T-helper 1 cell treated with Interleukin-12 subunit alpha and Interleukin-12 subunit beta and Interleukin-4 antibody, amounts not matched to agents 30 ng/mL and 1 ng/mL, for 36 hours (primary cell): ENCODE results near the gene PPP1R1B. TPM values are rescaled to one million over a fixed set of nuclear protein-coding genes. Genes with fewer than 3 reads are reported as not detected.

Source experiments
- intact Hi-C: fragments of 100-400 bp; cut with micrococcal nuclease; formaldehyde crosslinking; loops from one replicate; pipeline ENCODE4 v1.15.1; 2024
- total RNA-seq: library from RNA; stranded (reverse); gene quantifications from 2 replicates; pipeline ENCODE4 v1.2.3, GENCODE V29; 2022

The PPP1R1B gene
- total RNA-seq, 1 donor from 2014 or later = not detected

GRCh38 chr17:39650121-39650579 lies 23.4 kb downstream of the PPP1R1B start:
- intact Hi-C loops = no loop called here

- intact Hi-C loops = no loop called here
Observed at GRCh38 chr17:39651923-39652586, 25.3 kb downstream of the PPP1R1B start.

GRCh38 chr17:39652587-39653315 lies 26.0 kb downstream of the PPP1R1B start:
- intact Hi-C loops = no loop called here

GRCh38 chr17:39653316-39653661 lies 26.5 kb downstream of the PPP1R1B start:
- intact Hi-C loops = no loop called here

GRCh38 chr17:39653662-39654331 lies 27.0 kb downstream of the PPP1R1B start:
- intact Hi-C loops = loop anchor here (1.0 kb wide), 1 partner anchor 31 kb away; no protein-coding TSS in a partner anchor

GRCh38 chr17:39655105-39655504 lies 28.4 kb downstream of the PPP1R1B start:
- intact Hi-C loops = no loop called here

GRCh38 chr17:39658346-39658745 lies 31.6 kb downstream of the PPP1R1B start:
- intact Hi-C loops = no loop called here

GRCh38 chr17:39658760-39659159 lies 32.0 kb downstream of the PPP1R1B start:
- intact Hi-C loops = no loop called here

- intact Hi-C loops = no loop called here
Observed at GRCh38 chr17:39659279-39660010, 32.7 kb downstream of the PPP1R1B start.

GRCh38 chr17:39660011-39660360 lies 33.2 kb downstream of the PPP1R1B start:
- intact Hi-C loops = no loop called here

GRCh38 chr17:39660397-39661385 lies 33.9 kb downstream of the PPP1R1B start:
- intact Hi-C loops = no loop called here

- intact Hi-C loops = no loop called here
Observed at GRCh38 chr17:39661744-39662541, 35.2 kb downstream of the PPP1R1B start.

- intact Hi-C loops = no loop called here
Observed at GRCh38 chr17:39662551-39663339, 36.0 kb downstream of the PPP1R1B start.

GRCh38 chr17:39663340-39663687 lies 36.6 kb downstream of the PPP1R1B start:
- intact Hi-C loops = no loop called here

- intact Hi-C loops = no loop called here
Observed at GRCh38 chr17:39663688-39664580, 37.2 kb downstream of the PPP1R1B start.

- intact Hi-C loops = no loop called here
Observed at GRCh38 chr17:39664581-39665561, 38.1 kb downstream of the PPP1R1B start, which contains the start of gene TCAP. TSS of gene TCAP (plus strand) at chr17:39665349. CDS start at chr17:39665360, 11 bp downstream.
